ENCODE measurements around the gene XRCC1. TPM values are rescaled to one million over a fixed set of nuclear protein-coding genes. Genes with fewer than 3 reads are reported as not detected.

XRCC1 gene
- total RNA-seq, 1 donor from 2014 or later: 14.6 TPM

GRCh38 chr19:43623889-43624670 lies 48.8 kb upstream of the XRCC1 start:
- FAIRE-seq (no peak), DNase-seq (ENCODE audit: low read depth) (no peak)
- TF ChIP-seq CTCF (IDR thresholded peaks at IDR 0.05; ENCODE audit: insufficient read depth, low read depth, low read length) (no peak), EZH2 (IDR thresholded peaks at IDR 0.05; ENCODE audit: insufficient read depth, low read length) (no peak)
- Histone ChIP-seq H3K79me2 (ENCODE audit: insufficient read depth, low read length) (peaks cover 10% of the 10 kb centered on the region), H3K4me1 (ENCODE audit: insufficient read depth, low read length) (peaks cover 7% of the 10 kb centered on the region), H3K27me3 (ENCODE audit: insufficient read depth, low read length) (no peaks in the 10 kb centered on the region), H3K4me2 (ENCODE audit: low read length) (no peak overlapping the region), H3K4me3 (ENCODE audit: insufficient read depth, low read depth, low read length) (no peak overlapping the region), H3K36me3 (ENCODE audit: insufficient read depth, low read length) (no peaks in the 10 kb centered on the region), H3K9ac (ENCODE audit: low read length) (no peak overlapping the region), H3K9me3 (ENCODE audit: insufficient read depth, low read depth, low read length) (no peaks in the 10 kb centered on the region), H2AFZ (ENCODE audit: low read depth, low read length) (no peak overlapping the region), H4K20me1 (ENCODE audit: insufficient read depth, low read length) (no peaks in the 10 kb centered on the region), H3K27ac (ENCODE audit: low read depth, low read length) (no peak overlapping the region)
- Mint-ChIP-seq H3K4me3 (ENCODE audit: unreplicated experiment) (no peak overlapping the region), H3K27me3 (ENCODE audit: low read depth, unreplicated experiment) (no peaks in the 10 kb centered on the region), H3K36me3 (ENCODE audit: low read depth, unreplicated experiment) (peaks cover 1% of the 10 kb centered on the region), H3K27ac (ENCODE audit: unreplicated experiment) (no peak overlapping the region), H3K9me3 (ENCODE audit: unreplicated experiment) (no peaks in the 10 kb centered on the region), H3K4me1 (ENCODE audit: low read depth, unreplicated experiment) (peaks cover 4% of the 10 kb centered on the region)

GRCh38 chr19:43622956-43623355 lies 47.6 kb upstream of the XRCC1 start:
- TF ChIP-seq EZH2 (IDR thresholded peaks at IDR 0.05; ENCODE audit: insufficient read depth, low read length) (no peak), CTCF (IDR thresholded peaks at IDR 0.05; ENCODE audit: insufficient read depth, low read depth, low read length) (no peak)
- Histone ChIP-seq H3K79me2 (ENCODE audit: insufficient read depth, low read length) (peaks cover 20% of the 10 kb centered on the region), H3K27ac (ENCODE audit: low read depth, low read length) (no peak overlapping the region), H4K20me1 (ENCODE audit: insufficient read depth, low read length) (no peaks in the 10 kb centered on the region), H3K4me2 (ENCODE audit: low read length) (no peak overlapping the region), H3K9me3 (ENCODE audit: insufficient read depth, low read depth, low read length) (no peaks in the 10 kb centered on the region), H2AFZ (ENCODE audit: low read depth, low read length) (no peak overlapping the region), H3K4me1 (ENCODE audit: insufficient read depth, low read length) (peaks cover 16% of the 10 kb centered on the region), H3K9ac (ENCODE audit: low read length) (no peak overlapping the region), H3K4me3 (ENCODE audit: insufficient read depth, low read depth, low read length) (no peak overlapping the region), H3K36me3 (ENCODE audit: insufficient read depth, low read length) (no peaks in the 10 kb centered on the region), H3K27me3 (ENCODE audit: insufficient read depth, low read length) (no peaks in the 10 kb centered on the region)
- no peaks in the 10 kb centered on the region for H3K9me3 Mint-ChIP-seq (ENCODE audit: unreplicated experiment)
- H3K4me3 Mint-ChIP-seq (ENCODE audit: unreplicated experiment): no peak overlapping the region
- no peaks in the 10 kb centered on the region for H3K27me3 Mint-ChIP-seq (ENCODE audit: low read depth, unreplicated experiment)
- DNase-seq (ENCODE audit: low read depth) (no peak), FAIRE-seq (no peak)
- H3K36me3 Mint-ChIP-seq (ENCODE audit: low read depth, unreplicated experiment): peaks cover 1% of the 10 kb centered on the region
- peaks cover 4% of the 10 kb centered on the region for H3K4me1 Mint-ChIP-seq (ENCODE audit: low read depth, unreplicated experiment)
- no peak overlapping the region for H3K27ac Mint-ChIP-seq (ENCODE audit: unreplicated experiment)

GRCh38 chr19:43622070-43622469 lies 46.7 kb upstream of the XRCC1 start:
- Histone ChIP-seq H3K4me1 (ENCODE audit: insufficient read depth, low read length) (peaks cover 16% of the 10 kb centered on the region), H3K36me3 (ENCODE audit: insufficient read depth, low read length) (no peaks in the 10 kb centered on the region), H4K20me1 (ENCODE audit: insufficient read depth, low read length) (peaks cover 4% of the 10 kb centered on the region), H3K27me3 (ENCODE audit: insufficient read depth, low read length) (no peaks in the 10 kb centered on the region), H3K9ac (ENCODE audit: low read length) (no peak overlapping the region), H3K27ac (ENCODE audit: low read depth, low read length) (no peak overlapping the region), H2AFZ (ENCODE audit: low read depth, low read length) (no peak overlapping the region), H3K9me3 (ENCODE audit: insufficient read depth, low read depth, low read length) (no peaks in the 10 kb centered on the region), H3K79me2 (ENCODE audit: insufficient read depth, low read length) (peaks cover 27% of the 10 kb centered on the region), H3K4me2 (ENCODE audit: low read length) (no peak overlapping the region), H3K4me3 (ENCODE audit: insufficient read depth, low read depth, low read length) (no peak overlapping the region)
- peaks cover 1% of the 10 kb centered on the region for H3K36me3 Mint-ChIP-seq (ENCODE audit: low read depth, unreplicated experiment)
- no peak overlapping the region for H3K4me3 Mint-ChIP-seq (ENCODE audit: unreplicated experiment)
- H3K27ac Mint-ChIP-seq (ENCODE audit: unreplicated experiment): no peak overlapping the region
- no peak for TF ChIP-seq EZH2 (IDR thresholded peaks at IDR 0.05; ENCODE audit: insufficient read depth, low read length)
- H3K27me3 Mint-ChIP-seq (ENCODE audit: low read depth, unreplicated experiment): no peaks in the 10 kb centered on the region
- FAIRE-seq: no peak
- H3K9me3 Mint-ChIP-seq (ENCODE audit: unreplicated experiment): no peaks in the 10 kb centered on the region
- H3K4me1 Mint-ChIP-seq (ENCODE audit: low read depth, unreplicated experiment): peaks cover 4% of the 10 kb centered on the region
- no peak for DNase-seq (ENCODE audit: low read depth)
